ENCODE data around the gene TBX15. TPM values are rescaled to one million over a fixed set of nuclear protein-coding genes. Genes with fewer than 3 reads are reported as not detected.

The TBX15 gene
- total RNA-seq, 1 donor from 2014 or later, result 0.07 TPM

DNA sequence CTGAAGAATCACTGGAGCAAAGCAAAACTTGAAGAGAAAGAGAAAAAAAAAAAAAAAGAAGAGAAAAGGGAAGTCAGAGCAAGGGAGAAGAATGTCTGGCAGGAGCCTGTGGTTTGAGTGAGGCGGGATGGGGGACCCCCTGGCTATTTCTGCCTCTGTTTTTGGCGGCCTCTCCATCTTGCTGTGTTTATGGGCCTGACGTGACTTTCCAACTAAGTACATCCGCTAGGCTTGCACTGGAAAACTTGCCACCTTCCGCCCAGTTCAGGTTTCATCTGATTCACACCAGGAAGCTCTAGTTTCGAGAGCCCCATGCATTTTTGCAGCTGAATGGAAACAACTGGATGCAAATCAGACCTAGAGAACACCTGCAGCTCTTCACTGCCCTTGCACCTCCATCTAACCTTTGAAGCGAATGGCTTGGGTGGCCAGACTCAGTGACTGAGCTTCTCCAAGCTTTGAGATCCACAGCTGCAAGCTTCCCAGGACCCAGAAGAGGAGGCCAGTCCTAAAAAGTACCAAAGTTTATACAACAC lies 28.0 kb downstream of the TBX15 start:
- Histone ChIP-seq H3K4me1 (ENCODE audit: insufficient read depth, low read length) (no peaks in the 10 kb centered on the region), H3K36me3 (ENCODE audit: insufficient read depth, low read length) (no peaks in the 10 kb centered on the region), H3K9ac (ENCODE audit: low read length) (no peak overlapping the region), H3K4me3 (ENCODE audit: insufficient read depth, low read depth, low read length) (no peak overlapping the region), H2AFZ (ENCODE audit: low read depth, low read length) (no peak overlapping the region), H4K20me1 (ENCODE audit: insufficient read depth, low read length) (no peaks in the 10 kb centered on the region), H3K27ac (ENCODE audit: low read depth, low read length) (no peak overlapping the region), H3K79me2 (ENCODE audit: insufficient read depth, low read length) (no peaks in the 10 kb centered on the region), H3K27me3 (ENCODE audit: insufficient read depth, low read length) (peaks cover 2% of the 10 kb centered on the region), H3K9me3 (ENCODE audit: insufficient read depth, low read depth, low read length) (no peaks in the 10 kb centered on the region), H3K4me2 (ENCODE audit: low read length) (no peak overlapping the region)
- H3K36me3 Mint-ChIP-seq (ENCODE audit: low read depth, unreplicated experiment), result no peaks in the 10 kb centered on the region
- peaks cover 6% of the 10 kb centered on the region for H3K4me1 Mint-ChIP-seq (ENCODE audit: low read depth, unreplicated experiment)
- H3K27ac Mint-ChIP-seq (ENCODE audit: unreplicated experiment), result no peak overlapping the region
- TF ChIP-seq, protein P1, sequence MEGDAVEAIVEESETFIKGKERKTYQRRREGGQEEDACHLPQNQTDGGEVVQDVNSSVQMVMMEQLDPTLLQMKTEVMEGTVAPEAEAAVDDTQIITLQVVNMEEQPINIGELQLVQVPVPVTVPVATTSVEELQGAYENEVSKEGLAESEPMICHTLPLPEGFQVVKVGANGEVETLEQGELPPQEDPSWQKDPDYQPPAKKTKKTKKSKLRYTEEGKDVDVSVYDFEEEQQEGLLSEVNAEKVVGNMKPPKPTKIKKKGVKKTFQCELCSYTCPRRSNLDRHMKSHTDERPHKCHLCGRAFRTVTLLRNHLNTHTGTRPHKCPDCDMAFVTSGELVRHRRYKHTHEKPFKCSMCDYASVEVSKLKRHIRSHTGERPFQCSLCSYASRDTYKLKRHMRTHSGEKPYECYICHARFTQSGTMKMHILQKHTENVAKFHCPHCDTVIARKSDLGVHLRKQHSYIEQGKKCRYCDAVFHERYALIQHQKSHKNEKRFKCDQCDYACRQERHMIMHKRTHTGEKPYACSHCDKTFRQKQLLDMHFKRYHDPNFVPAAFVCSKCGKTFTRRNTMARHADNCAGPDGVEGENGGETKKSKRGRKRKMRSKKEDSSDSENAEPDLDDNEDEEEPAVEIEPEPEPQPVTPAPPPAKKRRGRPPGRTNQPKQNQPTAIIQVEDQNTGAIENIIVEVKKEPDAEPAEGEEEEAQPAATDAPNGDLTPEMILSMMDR (IDR thresholded peaks at IDR 0.05; ENCODE audit: insufficient read depth, low read depth, low read length), result no peak
- TF ChIP-seq EZH2 (IDR thresholded peaks at IDR 0.05; ENCODE audit: insufficient read depth, low read length), result no peak
- FAIRE-seq (no peak), DNase-seq (ENCODE audit: low read depth) (no peak)
- no peaks in the 10 kb centered on the region for H3K9me3 Mint-ChIP-seq (ENCODE audit: unreplicated experiment)
- peaks cover 1% of the 10 kb centered on the region for H3K27me3 Mint-ChIP-seq (ENCODE audit: low read depth, unreplicated experiment)
- H3K4me3 Mint-ChIP-seq (ENCODE audit: unreplicated experiment), result no peak overlapping the region

DNA sequence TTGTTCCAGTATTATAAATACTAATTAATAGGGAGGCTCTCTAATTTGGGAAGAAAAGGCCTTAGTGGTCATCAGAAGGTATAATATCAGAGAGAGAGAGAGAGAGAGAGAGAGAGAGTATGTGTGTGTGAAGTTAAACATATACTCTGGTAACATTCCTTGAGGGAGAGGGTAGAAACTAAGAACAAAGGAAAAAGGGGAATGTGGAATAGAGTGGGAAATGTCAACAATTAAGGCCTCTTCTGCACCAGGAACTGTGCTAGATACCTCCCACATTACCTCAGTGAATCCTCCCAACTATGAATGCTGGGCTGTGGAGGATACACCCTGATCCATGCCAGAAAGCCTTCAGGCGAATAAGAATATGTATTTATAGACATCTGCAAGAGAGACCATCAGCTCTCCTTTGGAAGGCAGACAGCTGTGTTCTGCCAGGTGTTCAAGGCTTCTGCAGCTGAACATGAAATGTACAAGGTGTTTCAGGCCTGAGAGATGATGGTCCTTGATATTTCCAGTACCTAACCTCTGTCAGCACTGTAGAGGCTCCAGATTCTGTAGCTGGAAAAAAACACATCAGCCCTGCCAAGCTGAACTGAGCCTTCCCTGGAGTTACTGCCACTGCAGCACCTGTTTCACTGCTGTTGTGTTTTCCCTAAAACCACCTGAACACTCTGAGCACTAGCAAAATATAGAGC lies 29.1 kb downstream of the TBX15 start:
- peaks cover 6% of the 10 kb centered on the region for H3K4me1 Mint-ChIP-seq (ENCODE audit: low read depth, unreplicated experiment)
- no peak overlapping the region for H3K27ac Mint-ChIP-seq (ENCODE audit: unreplicated experiment)

More for the DNA sequence above, 29.1 kb downstream of the TBX15 start:
- FAIRE-seq (no peak), DNase-seq (ENCODE audit: low read depth) (no peak)
- no peak overlapping the region for H3K4me3 Mint-ChIP-seq (ENCODE audit: unreplicated experiment)
- Histone ChIP-seq H3K79me2 (ENCODE audit: insufficient read depth, low read length) (no peaks in the 10 kb centered on the region), H3K4me3 (ENCODE audit: insufficient read depth, low read depth, low read length) (no peak overlapping the region), H3K4me2 (ENCODE audit: low read length) (no peak overlapping the region), H3K27ac (ENCODE audit: low read depth, low read length) (no peak overlapping the region), H3K4me1 (ENCODE audit: insufficient read depth, low read length) (peaks cover 4% of the 10 kb centered on the region), H3K9me3 (ENCODE audit: insufficient read depth, low read depth, low read length) (no peaks in the 10 kb centered on the region), H3K27me3 (ENCODE audit: insufficient read depth, low read length) (peaks cover 2% of the 10 kb centered on the region), H3K9ac (ENCODE audit: low read length) (no peak overlapping the region), H2AFZ (ENCODE audit: low read depth, low read length) (no peak overlapping the region), H3K36me3 (ENCODE audit: insufficient read depth, low read length) (no peaks in the 10 kb centered on the region), H4K20me1 (ENCODE audit: insufficient read depth, low read length) (peaks cover 3% of the 10 kb centered on the region)
- no peaks in the 10 kb centered on the region for H3K36me3 Mint-ChIP-seq (ENCODE audit: low read depth, unreplicated experiment)
- H3K9me3 Mint-ChIP-seq (ENCODE audit: unreplicated experiment), result no peaks in the 10 kb centered on the region
- TF ChIP-seq, protein P1 (IDR thresholded peaks at IDR 0.05; ENCODE audit: insufficient read depth, low read depth, low read length), result no peak
- TF ChIP-seq EZH2 (IDR thresholded peaks at IDR 0.05; ENCODE audit: insufficient read depth, low read length), result no peak
- peaks cover 2% of the 10 kb centered on the region for H3K27me3 Mint-ChIP-seq (ENCODE audit: low read depth, unreplicated experiment)

Data from astrocyte (in vitro differentiated cells and primary cell).